G401.6 (cell line): ENCODE results near the gene BRD1.

Experiments used
- FAIRE-seq: peaks from 2 replicates; lab custom pipeline; 2012; peaks lifted over from hg19 to GRCh38; lab: Jason Lieb, UNC

The BRD1 gene

GRCh38 chr22:49827853-49828598 is at the start of gene BRD1:
TSS of gene BRD1 (minus strand) at chr22:49827873. CDS start at chr22:49824317, 3,556 bp downstream.
- no peak for FAIRE-seq

GRCh38 chr22:49873228-49873940 is 45.7 kb upstream of the BRD1 start:
- no peak for FAIRE-seq

- FAIRE-seq, result no peak
These were observed 44.7 kb upstream of the BRD1 start for GRCh38 chr22:49872347-49872746.

GRCh38 chr22:49871482-49871881 is 43.8 kb upstream of the BRD1 start:
- no peak for FAIRE-seq

DNA sequence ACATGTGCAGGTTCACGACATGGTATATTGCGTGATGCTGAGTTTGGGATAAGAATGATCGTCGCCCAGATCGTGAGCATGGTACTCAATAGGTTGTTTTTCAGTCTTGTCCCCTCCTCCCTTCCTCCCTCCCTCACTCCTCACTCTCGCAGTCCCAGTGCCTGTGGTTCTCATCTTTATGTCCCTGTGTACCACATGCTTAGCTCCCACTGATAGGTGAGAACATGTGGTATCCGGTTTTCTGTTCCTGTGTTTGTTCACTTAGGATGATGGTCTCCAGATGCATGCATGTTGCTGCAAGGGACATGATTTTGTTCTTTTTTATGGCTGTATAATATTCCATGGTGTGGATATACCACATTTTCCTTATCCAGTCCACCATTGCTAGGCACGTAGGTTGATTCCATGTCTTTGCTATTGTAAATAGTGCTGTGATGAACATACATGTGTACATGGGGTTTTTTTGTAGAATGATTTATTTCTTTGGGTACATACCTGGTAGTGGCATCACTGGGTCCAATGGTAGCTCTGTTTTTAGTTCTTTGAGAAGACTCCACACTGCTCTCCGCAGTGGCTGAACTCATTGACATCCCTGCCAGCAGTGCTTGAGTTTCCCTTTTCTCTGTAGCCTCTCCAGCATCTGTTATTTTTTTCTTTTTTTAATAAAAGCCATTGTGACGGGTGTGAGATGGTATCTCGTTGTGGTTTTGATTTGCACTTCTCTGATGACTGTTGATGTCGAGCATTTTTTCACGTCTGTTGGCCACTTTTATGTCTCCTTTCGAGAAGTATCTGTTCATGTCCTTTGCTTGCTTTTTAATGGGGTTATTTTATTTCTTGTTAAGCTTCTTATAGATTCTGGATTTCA is 42.4 kb upstream of the BRD1 start:
- FAIRE-seq, result no peak

DNA sequence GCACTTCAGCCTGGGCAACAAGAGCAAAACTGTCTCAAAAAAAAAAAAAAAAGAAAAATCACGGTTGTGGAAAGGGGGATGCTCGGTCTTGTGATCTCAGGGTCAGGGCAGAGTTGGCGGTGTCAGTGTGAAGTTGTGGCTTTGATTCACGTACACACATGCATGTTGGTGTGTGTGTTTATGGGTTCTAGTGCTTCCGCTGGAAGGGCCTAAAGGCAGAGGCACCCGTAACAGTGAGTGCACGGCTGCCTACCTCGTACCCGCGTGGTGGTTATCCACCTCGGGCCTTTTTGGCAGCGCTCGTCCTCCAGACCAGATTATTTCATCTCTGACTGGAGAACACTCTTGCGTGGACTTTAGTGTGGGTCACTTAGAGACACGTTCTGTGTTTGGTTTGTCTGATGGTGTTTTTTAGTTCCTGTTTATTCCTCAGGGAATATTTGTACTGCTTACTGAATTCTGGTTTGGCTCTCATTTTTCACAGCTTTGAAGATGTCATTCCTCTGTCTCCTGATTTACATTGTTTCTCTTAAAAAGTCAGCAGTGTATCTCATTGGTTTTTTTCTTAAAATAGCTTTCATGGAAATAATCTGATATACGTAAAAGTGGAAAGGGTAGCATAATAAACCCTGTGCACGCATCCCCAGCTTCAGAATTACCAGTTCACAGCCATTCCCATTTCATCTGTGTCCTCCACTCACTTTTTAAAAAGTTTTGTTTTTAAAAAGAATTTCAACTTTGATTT is 41.6 kb upstream of the BRD1 start:
- FAIRE-seq, result no peak

DNA sequence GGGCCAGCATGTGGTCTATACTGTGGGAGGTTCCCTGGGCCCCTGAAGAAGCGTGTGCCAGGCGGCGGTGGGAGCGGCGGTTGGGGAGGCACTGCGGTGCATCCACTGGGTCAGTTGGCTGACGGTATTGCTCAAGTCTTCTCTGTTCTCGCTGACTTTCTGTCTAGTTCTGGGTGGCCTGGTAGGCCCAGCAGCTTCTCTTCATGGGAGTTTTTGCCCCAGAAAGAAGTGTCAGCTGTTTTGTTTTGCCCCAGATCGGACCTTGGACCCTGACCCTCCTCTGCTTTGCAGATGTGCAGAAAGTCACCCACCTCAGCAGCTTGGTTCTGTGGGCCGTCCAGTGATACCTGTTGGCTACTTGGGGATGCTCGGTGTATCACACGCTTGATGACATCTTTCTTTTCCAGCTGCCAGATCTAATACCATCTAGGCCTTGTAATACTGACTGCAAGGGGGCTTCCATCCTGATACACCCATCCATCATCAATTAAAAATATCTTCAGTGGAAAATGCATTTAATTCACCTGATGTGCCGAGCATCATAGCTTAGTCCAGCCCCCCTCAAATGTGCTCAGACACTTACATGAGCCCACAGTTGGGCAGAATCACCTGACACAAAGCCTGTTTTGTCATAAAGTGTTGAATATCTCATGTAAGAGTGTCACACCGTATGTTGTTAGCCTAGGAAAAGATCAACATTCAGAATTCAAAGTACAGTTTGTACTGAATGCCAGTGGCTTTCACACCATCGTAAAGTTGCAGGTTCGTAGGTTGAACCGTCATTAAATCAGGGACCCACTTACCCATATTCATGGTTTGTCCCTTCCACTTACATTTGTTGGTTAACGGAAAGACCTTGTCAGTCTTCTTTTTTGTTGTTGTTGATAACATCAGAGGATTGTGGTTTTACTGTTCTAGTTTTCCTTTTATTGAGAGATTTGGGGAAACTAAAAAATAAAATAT is 39.9 kb upstream of the BRD1 start:
- no peak for FAIRE-seq

- FAIRE-seq, result no peak
These were observed 39.0 kb upstream of the BRD1 start for GRCh38 chr22:49866646-49867045.

DNA sequence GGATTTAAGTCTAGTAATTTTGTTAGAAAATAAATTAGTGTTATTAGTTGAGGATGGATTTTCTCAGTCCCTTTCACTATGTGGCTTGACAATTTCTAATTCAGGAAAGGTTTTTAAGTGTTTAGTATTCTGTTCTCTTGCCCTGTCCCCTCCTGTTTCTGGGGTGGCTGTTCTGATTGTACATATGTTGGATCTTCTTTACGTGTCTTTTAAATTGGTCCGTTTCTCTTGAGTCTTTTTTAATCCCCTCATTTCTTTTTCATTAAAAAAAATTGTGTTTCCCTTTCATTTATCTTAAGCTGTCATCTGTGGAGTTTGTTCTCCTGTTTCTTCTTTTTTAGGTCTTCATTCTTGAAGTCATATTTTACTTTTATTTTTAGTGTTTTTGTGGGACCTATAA is 38.5 kb upstream of the BRD1 start:
- FAIRE-seq, result no peak

DNA sequence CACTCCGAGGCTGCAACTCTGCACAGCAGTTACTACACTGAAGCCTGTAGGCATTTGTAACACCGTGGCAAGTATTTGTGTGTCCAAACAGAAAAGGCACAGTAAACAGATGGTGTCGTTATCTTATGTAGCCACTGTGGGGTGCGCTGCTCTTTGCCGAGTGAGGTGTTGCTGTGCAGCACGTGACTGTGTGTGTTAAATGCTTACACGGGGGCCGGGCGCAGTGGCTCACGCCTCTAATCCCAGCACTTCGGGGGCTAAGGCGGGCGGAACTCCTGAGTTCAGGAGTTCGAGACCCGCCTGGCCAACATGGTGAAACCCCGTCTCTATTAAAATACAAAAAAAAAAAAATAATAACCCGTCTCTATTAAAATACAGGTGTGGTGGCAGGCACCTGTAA is 37.5 kb upstream of the BRD1 start:
- FAIRE-seq, result no peak

- no peak for FAIRE-seq
These were observed 36.3 kb upstream of the BRD1 start for GRCh38 chr22:49863931-49864330.

GRCh38 chr22:49862496-49862776 is 34.8 kb upstream of the BRD1 start:
- FAIRE-seq, result no peak

DNA sequence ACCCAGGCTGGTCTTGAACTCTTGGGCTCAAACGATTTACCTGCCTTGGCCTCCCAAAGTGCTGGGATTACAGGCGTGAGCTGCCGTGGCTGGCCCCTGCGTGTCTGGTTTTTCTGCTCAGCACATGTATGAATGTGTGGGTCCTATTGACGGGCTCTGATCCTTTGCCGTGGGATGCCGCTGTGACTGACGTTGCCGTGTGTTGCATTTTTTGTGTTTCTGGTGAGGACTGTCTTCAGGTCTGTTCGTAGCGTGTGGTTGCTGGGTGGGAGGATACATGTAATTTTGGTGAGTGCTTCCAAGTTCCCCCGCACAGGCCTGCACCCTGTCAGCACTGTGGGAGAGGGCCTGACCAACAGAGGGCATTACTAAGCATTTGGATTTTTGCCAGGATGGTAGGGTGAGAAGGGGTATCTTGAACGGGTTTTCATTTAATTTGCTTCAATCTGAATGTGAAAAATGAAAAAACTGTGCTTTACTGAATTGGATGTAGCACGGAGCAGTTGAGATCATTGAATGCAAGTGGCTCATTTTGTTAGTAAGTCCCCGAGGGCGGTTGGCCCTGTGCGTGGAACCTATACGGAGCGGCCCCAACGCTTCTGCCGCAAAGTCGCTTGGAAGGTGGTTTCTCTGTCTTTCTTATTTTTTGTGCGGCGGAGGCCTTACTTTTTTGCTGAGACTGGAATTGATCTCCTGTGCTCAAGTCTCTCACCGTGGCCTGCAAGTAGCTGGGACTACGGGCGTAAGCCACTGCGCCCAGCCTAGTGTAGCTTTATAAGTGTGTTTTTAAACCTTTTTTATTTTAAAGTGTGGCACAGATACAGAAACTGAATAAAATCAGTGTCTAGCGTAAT is 34.2 kb upstream of the BRD1 start:
- no peak for FAIRE-seq

- FAIRE-seq, result no peak
These were observed 31.2 kb upstream of the BRD1 start for GRCh38 chr22:49858827-49859226.

GRCh38 chr22:49856766-49857618 is 29.3 kb upstream of the BRD1 start:
- no peak for FAIRE-seq

DNA sequence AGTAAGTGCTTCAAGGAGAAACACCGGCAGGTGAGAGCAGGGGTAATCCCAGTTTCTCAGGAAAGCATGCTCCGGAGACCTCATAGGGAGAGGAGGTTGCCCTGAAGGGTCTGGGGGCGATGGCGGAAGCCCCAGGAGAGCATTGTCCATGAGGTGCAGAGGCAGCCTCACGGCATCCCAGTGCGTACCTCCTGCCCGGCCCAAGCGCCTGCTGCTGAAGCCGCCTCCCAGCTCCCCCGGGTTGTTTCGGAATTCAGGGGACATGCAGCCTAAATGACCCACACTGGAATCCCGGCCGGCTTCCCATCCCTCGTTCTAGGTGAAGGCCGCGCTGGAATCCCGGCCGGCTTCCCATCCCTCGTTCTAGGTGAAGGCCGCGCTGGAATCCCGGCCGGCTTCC is 28.7 kb upstream of the BRD1 start:
- FAIRE-seq, result no peak

DNA sequence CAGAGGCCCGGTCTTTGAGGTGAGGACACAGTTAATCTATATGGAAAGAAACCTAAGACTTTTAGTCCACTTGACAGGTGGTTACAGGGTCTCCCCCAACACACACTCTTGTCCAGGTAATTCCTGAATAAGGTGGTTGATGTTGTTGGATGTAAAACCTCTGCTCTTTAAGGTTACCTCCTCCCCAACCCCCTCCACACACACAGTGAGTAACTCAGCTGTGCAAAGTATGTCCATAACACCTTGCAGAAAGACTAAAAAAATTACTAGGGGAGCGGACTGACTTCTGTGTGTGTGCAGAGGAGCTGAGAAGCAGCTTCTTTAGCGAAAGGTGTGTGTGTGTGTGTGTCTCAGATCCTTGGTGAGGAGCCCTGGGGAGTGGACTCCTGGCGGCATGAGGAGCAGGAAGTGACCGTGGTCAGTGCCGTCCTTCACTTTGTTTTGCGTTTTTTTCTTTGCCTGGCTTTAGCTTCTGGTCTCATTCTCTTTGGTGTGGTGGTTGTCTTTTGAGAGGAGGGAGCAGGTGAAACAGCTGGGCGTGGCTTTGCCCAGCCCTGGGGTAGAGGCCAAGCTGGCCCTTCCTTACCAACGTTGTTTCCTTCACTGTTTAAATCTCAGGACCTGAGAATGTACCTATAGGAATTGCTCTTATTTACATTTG is 27.7 kb upstream of the BRD1 start:
- FAIRE-seq, result no peak

GRCh38 chr22:49853981-49854831 is 26.5 kb upstream of the BRD1 start:
- no peak for FAIRE-seq
